Gastrocnemius medialis (tissue), 4 donors: ENCODE results near the gene AADACL4. TPM values are rescaled to one million over a fixed set of nuclear protein-coding genes. Genes with fewer than 3 reads are reported as not detected.

ENCODE experiments used
- ATAC-seq, 2 donors: fragments of 150-250 bp; one replicate each; pipeline ENCODE4 v1.9.1; 2016
- DNase-seq, 2 donors: peaks; one replicate each; pipeline ENCODE4 v3.0.0-alpha.2; 2019
- H3K27ac ChIP-seq, 4 donors: fragments of 200-600 bp; sonication (generic); 1 replicate in 1 of 4; 2 replicates in 3 of 4; pipeline ENCODE4 v1.5.1; 2016 to 2018; ENCODE audit warnings: mild to moderate bottlenecking in 2 of 4, moderate library complexity in 1 of 4
- H3K27me3 ChIP-seq, 3 donors: fragments of 200-600 bp; sonication (generic) in 2 of 3; 1 replicate in 1 of 3; 2 replicates in 2 of 3; pipeline versions ENCODE4 v1.5.1 to v1.6.0; 2016 to 2019; ENCODE audit warnings: mild to moderate bottlenecking in 1 of 3, moderate library complexity in 1 of 3
- H3K36me3 ChIP-seq, 2 donors: fragments of 200-600 bp; sonication (generic) in 1 of 2; one replicate each; pipeline ENCODE4 v1.5.1; 2017 to 2018
- H3K4me1 ChIP-seq, 2 donors: fragments of 200-600 bp; sonication (generic) in 1 of 2; one replicate each; pipeline ENCODE4 v1.5.1; 2016 to 2017; ENCODE audit warnings: mild to moderate bottlenecking in 2 of 2
- H3K4me3 ChIP-seq, 4 donors: fragments of 200-600 bp; sonication (generic) in 3 of 4; 1 replicate in 1 of 4; 2 replicates in 3 of 4; pipeline ENCODE4 v1.5.1; 2016 to 2019; ENCODE audit warnings: mild to moderate bottlenecking in 2 of 4
- H3K9me3 ChIP-seq, 3 donors: fragments of 200-600 bp; sonication (generic) in 2 of 3; 1 replicate in 1 of 3; 2 replicates in 2 of 3; pipeline ENCODE4 v1.5.1; 2016 to 2019
- CTCF ChIP-seq, 5 experiments: fragments of 450-650 bp in 3 of 5; fragments of 200-600 bp in 2 of 5; sonication (generic) in 2 of 5; IDR thresholded peaks in 4 of 5; conservative IDR thresholded peaks in 1 of 5; 1 replicate in 4 of 5; 2 replicates in 1 of 5; pipeline ENCODE4 v1.5.1; 2016 to 2019; ENCODE audit warnings: antibody characterized with exemption in 5 of 5, mild to moderate bottlenecking in 3 of 5, moderate library complexity in 3 of 5
- POLR2A ChIP-seq, 2 donors: fragments of 450-650 bp; IDR thresholded peaks; one replicate each; pipeline ENCODE4 v1.6.1; 2017; ENCODE audit warnings: antibody characterized with exemption in 2 of 2, mild to moderate bottlenecking in 2 of 2, moderate library complexity in 2 of 2
- in situ Hi-C, 4 donors: fragments of 200-750 bp; cut with MboI; loops; one replicate each; pipeline versions ENCODE4 v1.15.0 to v1.8.0; 2017; ENCODE audit warnings: low sequenced_read_pairs in 4 of 4
- intact Hi-C: fragments of 100-400 bp; cut with DNase I; formaldehyde crosslinking; loops from one replicate; pipeline ENCODE4 v1.15.1; 2023; ENCODE audit warnings: low total_unique reads
- total RNA-seq, 4 donors: library from RNA; depleted of rRNA; stranded (reverse); fragments of >200 nt; gene quantifications; one replicate each; pipeline versions ENCODE4 v1.1.0 to v1.2.3, GENCODE V29; 2016

Gene AADACL4
- total RNA-seq, 4 donors from 2014 or later: not detected

GRCh38 chr1:12627296-12627695 lies 16.6 kb upstream of the AADACL4 start:
- in situ Hi-C loops: loop anchor here (10.0 to 25.0 kb wide), 3 partner anchors 222 to 515 kb away; no protein-coding TSS in a partner anchor

GRCh38 chr1:12629511-12629956 lies 14.4 kb upstream of the AADACL4 start:
- DNase-seq (no peak), ATAC-seq (no peak)
- TF ChIP-seq POLR2A (IDR thresholded peaks at IDR 0.05) (no peak), CTCF (IDR thresholded peaks at IDR 0.05 in 4 of 5, conservative IDR thresholded peaks at IDR 0.05 in 1 of 5) (no peak)
- no peaks in the 10 kb centered on the region for H3K27me3 ChIP-seq
- H3K36me3 ChIP-seq: no peaks in the 10 kb centered on the region
- no peaks in the 10 kb centered on the region for H3K4me1 ChIP-seq
- in situ Hi-C loops (loop anchor here (10.0 to 25.0 kb wide), 3 partner anchors 225 to 517 kb away; no protein-coding TSS in a partner anchor), intact Hi-C loops (no loop called here)
- no peaks in the 10 kb centered on the region for H3K9me3 ChIP-seq
- no peak overlapping the region for H3K27ac ChIP-seq
- H3K4me3 ChIP-seq: no peak overlapping the region

More at GRCh38 chr1:12627296-12627695, 16.6 kb upstream of the AADACL4 start:
- H3K4me3 ChIP-seq: no peak overlapping the region
- no peaks in the 10 kb centered on the region for H3K9me3 ChIP-seq
- peaks cover 3 to 5% of the 10 kb centered on the region in 2 donors for H3K4me1 ChIP-seq
- no peak for TF ChIP-seq POLR2A (IDR thresholded peaks at IDR 0.05)
- no peak for TF ChIP-seq CTCF (IDR thresholded peaks at IDR 0.05 in 4 of 5, conservative IDR thresholded peaks at IDR 0.05 in 1 of 5)
- no peak for ATAC-seq
- DNase-seq: no peak
- no peaks in the 10 kb centered on the region for H3K27me3 ChIP-seq
- no peaks in the 10 kb centered on the region for H3K36me3 ChIP-seq
- intact Hi-C loops: no loop called here
- no peak overlapping the region for H3K27ac ChIP-seq

GRCh38 chr1:12629985-12630760 lies 13.7 kb upstream of the AADACL4 start:
- Histone ChIP-seq H3K4me3 (no peak overlapping the region), H3K27ac (no peak overlapping the region), H3K4me1 (no peaks in the 10 kb centered on the region), H3K36me3 (no peaks in the 10 kb centered on the region), H3K9me3 (no peaks in the 10 kb centered on the region), H3K27me3 (no peaks in the 10 kb centered on the region)
- in situ Hi-C loops (loop anchor here (10.0 to 25.0 kb wide), 3 partner anchors 225 to 518 kb away; no protein-coding TSS in a partner anchor), intact Hi-C loops (no loop called here)
- DNase-seq (no peak), ATAC-seq (no peak)
- TF ChIP-seq CTCF (IDR thresholded peaks at IDR 0.05 in 4 of 5, conservative IDR thresholded peaks at IDR 0.05 in 1 of 5): no peak

- intact Hi-C loops (no loop called here), in situ Hi-C loops (loop anchor here in 1 of 4 donors (25.0 kb wide), 1 partner anchor 519 kb away; no protein-coding TSS in a partner anchor)
- no peak for TF ChIP-seq POLR2A (IDR thresholded peaks at IDR 0.05)
- no peak for TF ChIP-seq CTCF (IDR thresholded peaks at IDR 0.05 in 4 of 5, conservative IDR thresholded peaks at IDR 0.05 in 1 of 5)
- no peaks in the 10 kb centered on the region for H3K9me3 ChIP-seq
- DNase-seq: no peak
- H3K27ac ChIP-seq: no peak overlapping the region
- no peaks in the 10 kb centered on the region for H3K4me1 ChIP-seq
- H3K4me3 ChIP-seq: no peak overlapping the region
- ATAC-seq: no peak
- no peaks in the 10 kb centered on the region for H3K36me3 ChIP-seq
- no peaks in the 10 kb centered on the region for H3K27me3 ChIP-seq
Observed at GRCh38 chr1:12630946-12631530, 12.8 kb upstream of the AADACL4 start.
